ENCODE results near the gene NOS1AP. TPM values are rescaled to one million over a fixed set of nuclear protein-coding genes. Genes with fewer than 3 reads are reported as not detected.
"Not testable (repeated sequence)": the region's sequence is repeated elsewhere in the genome, so short reads cannot be mapped to it uniquely, and the experiment has no call there.

The NOS1AP gene
- total RNA-seq, 1 donor from 2014 or later = 0.99 TPM

- DNase-seq (ENCODE audit: low read depth) = no peak
These were observed 97.6 kb downstream of the NOS1AP start for GRCh38 chr1:162166917-162167615.

DNA sequence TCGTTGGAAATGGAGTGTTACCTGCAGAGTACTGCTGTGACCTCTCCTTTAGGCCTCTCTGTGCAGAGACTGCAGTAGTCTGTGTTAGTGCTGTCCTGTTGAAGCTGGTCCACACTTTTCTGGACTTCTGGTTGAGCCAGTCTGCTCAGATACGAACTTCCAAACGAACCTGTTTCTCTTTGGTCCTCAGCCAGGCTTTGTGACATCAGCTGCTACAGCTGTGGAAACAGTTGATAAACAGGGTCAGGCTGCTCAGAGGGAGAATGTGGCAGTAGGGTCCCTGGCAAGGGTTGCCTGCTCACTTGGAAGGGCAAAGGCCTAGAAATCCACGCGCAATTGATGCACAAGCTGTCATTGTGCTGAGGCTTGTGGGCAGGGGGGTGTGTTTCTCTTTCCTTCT, 98.8 kb downstream of the NOS1AP start:
- peak; percentile 33 for DNase-seq (ENCODE audit: low read depth)

GRCh38 chr1:162169031-162169790, 99.7 kb downstream of the NOS1AP start:
- peak; percentile 63 for DNase-seq (ENCODE audit: low read depth)

DNA sequence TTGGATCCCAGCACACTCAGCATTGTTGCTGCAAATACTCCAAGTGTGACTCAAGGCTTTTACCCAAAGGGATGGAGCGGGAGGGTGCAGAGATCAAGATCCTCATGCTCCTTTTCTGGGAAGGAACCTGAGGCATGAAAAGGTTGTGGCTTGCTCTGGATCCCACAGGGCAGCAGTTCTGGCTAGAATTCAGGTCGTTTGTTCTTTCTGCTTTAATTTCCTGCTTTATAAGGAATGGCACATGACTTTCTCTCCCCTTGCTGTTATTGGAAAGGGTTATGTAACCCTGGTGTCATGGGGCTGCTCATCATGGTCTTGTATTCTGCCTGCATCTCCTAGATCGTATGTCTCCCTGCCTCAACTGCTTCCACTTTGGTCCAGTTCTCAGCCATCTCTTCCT, 101.6 kb downstream of the NOS1AP start:
- DNase-seq (ENCODE audit: low read depth) = peak; percentile 94

DNA sequence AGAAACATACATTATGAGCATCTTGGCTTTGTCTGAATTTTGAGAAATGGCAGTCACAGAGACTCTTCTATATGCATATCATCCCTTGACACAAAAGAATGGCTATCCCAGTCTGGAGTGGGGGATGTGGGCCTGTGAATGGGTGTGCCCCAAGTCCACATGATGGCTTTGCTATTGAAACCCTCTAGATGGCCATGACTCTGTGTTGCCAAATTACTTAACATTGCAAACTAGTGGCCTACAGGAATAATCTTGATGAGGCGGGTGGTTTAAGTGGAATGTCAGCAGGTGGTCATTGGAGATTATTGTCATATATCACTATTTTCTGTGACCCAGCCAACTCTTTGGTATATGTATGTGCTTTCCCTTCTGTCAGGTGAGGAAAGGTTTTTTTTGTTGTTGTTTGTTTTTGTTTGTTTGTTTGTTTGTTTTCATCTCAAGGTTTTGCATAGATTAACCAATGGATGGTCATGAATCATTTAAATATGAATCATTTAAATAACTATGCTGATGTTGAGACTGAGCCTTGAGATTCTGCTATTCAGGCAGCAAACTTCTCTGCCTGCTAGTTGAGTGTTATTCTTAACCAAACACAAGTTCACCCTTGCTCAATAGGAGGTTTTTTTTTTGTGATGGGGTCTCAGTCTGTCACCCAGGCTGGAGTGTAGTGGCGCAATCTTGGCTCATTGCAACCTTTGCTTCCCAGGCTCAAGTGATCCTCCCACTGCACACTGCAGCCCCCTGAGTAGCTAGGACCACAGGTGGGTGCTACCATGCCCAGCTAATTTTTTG, 103.0 kb downstream of the NOS1AP start:
- DNase-seq (ENCODE audit: low read depth) = peak; percentile 31

DNA sequence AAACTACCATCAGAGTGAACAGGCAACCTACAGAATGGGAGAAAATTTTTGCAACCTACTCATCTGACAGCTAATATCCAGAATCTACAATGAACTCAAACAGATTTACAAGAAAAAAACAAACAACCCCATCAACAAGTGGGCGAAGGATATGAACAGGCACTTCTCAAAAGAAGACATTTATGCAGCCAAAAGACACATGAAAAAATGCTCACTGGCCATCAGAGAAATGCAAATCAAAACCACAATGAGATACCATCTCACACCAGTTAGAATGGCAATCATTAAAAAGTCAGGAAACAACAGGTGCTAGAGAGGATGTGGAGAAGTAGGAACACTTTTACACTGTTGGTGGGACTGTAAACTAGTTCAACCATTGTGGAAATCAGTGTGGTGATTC, 104.1 kb downstream of the NOS1AP start:
- not testable (repeated sequence) for DNase-seq (ENCODE audit: low read depth)

DNA sequence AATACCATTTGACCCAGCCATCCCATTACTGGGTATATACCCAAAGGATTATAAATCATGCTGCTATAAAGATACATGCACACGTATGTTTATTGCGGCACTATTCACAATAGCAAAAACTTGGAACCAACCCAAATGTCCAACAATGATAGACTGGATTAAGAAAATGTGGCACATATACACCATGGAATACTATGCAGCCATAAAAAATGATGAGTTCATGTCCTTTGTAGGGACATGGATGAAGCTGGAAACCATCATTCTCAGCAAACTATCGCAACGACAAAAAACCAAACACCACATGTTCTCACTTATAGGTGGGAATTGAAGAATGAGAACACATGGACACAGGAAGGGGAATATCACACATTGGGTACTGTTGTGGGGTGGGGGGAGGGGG, 104.5 kb downstream of the NOS1AP start:
- DNase-seq (ENCODE audit: low read depth) = not testable (repeated sequence)

GRCh38 chr1:162175379-162176081, 106.0 kb downstream of the NOS1AP start:
- DNase-seq (ENCODE audit: low read depth) = no peak

DNA sequence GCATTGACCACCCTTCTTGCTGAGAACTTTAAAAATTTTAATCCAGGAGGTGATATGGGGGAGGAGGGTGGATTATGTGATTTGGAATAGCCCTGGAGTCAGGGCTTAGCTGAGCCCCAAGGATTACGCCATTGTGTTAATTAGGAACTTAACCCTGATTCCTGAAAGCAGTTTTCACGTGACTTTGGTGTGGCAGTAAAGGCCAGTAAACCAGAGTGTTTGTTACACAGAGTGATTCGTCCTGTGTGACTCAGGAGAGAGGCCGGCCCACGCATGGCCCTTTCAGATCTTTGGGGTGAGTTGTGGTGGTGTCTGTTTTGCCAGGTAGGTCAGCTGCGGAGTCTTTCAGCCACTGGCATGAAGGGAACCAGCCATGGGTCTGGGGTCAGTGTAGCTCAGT, 107.6 kb downstream of the NOS1AP start:
- DNase-seq (ENCODE audit: low read depth) = peak; percentile 87

DNA sequence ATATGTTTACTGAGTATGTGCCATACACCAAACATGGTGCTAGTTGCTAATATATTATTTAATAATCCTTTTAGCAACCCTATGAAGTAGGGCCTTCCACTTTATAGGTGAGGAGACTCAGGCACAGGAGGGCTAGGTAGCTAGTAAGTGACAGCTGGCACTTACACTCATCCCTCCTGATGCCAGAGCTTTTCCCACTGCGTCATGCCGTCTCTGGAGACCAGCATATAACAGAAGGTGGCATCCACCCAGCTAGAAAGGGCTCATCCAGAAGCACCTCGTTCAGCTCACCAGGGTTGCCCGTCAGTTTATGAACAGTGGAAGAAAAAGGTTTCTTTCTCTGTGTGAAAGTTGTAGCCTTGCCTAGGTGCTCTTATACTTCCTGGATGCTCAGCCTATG, 108.9 kb downstream of the NOS1AP start:
- DNase-seq (ENCODE audit: low read depth) = no peak

DNA sequence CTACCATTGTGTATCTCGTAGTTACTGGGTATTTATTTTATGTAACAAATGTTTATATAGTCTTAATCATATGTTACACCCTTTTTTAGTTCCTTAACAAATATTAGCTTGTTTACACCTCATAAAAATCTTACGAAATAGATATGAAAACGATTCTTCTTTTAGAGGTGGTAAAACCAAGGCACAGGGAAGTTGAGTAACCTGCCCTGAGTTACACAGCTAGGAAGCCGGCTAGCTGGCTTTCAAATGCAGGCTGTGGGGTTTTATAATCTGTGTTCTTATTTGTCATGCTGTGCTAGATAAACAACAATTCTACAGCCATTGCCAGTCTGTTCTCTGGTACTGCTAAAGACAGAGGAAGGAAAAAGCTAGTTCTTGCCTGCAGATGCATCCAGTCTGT, 109.6 kb downstream of the NOS1AP start:
- DNase-seq (ENCODE audit: low read depth) = no peak

- no peak for DNase-seq (ENCODE audit: low read depth)
These were observed 111.3 kb downstream of the NOS1AP start for GRCh38 chr1:162180813-162181212.

- DNase-seq (ENCODE audit: low read depth) = no peak
These were observed 112.6 kb downstream of the NOS1AP start for GRCh38 chr1:162182090-162182489.

GRCh38 chr1:162185314-162186025, 116.0 kb downstream of the NOS1AP start:
- DNase-seq (ENCODE audit: low read depth) = peak; percentile 42

- no peak for DNase-seq (ENCODE audit: low read depth)
These were observed 116.5 kb downstream of the NOS1AP start for GRCh38 chr1:162186026-162186374.

- no peak for DNase-seq (ENCODE audit: low read depth)
These were observed 116.9 kb downstream of the NOS1AP start for GRCh38 chr1:162186406-162186805.

- DNase-seq (ENCODE audit: low read depth) = peak; percentile 53
These were observed 118.3 kb downstream of the NOS1AP start for GRCh38 chr1:162187687-162188276.

- no peak for DNase-seq (ENCODE audit: low read depth)
These were observed 119.9 kb downstream of the NOS1AP start for GRCh38 chr1:162189345-162189744.

GRCh38 chr1:162191396-162192305, 122.2 kb downstream of the NOS1AP start:
- DNase-seq (ENCODE audit: low read depth) = no peak

GRCh38 chr1:162192306-162192678, 122.8 kb downstream of the NOS1AP start:
- DNase-seq (ENCODE audit: low read depth) = no peak

Measured in renal cortical epithelial cell (primary cell).